Measurements from ENCODE around the gene MT1A.
"Not testable (repeated sequence)": the region's sequence is repeated elsewhere in the genome, so short reads cannot be mapped to it uniquely, and the experiment has no call there.

The MT1A gene

DNA sequence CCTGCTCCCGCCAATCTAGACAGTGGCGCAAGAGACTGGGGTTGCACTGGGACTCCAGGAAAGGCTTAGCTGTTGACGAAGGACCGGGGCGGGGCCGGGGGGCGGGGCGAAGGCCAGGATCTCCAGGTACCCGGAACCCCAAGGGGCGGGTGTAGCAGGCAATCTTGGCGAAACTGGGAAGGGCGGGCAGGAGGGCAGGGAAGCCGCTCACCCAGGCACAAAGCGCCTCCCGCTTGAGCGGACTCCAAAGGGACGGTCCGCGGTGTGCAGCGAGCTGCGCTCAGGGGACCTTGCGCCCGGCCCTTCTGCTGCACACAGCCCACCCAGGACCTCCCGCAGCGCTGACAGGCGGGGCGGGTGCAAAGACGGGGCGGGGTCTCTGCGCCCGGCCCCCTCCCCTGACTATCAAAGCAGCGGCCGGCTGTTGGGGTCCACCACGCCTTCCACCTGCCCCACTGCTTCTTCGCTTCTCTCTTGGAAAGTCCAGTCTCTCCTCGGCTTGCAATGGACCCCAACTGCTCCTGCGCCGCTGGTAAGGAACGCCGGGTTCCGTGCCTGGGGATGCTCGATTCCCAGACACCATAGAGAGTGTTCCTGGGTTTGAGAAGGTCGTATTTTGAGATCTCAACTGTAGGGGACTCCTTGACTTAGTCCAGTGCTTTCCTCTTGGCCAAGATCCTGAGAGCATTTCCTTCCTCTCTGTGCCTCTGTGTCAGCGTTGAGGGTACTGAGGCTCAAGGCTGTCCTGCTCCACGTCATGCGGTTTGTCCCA lies 19.3 kb downstream of the MT1A start, which contains the start of gene MT1F:
Gene MT1F, plus strand, starts transcription at position 405 of the 772 bp plus-strand sequence. Its CDS starts 100 bp downstream, at position 505.
- DNase-seq (ENCODE audit: low spot score), result peak; percentile 62

DNA sequence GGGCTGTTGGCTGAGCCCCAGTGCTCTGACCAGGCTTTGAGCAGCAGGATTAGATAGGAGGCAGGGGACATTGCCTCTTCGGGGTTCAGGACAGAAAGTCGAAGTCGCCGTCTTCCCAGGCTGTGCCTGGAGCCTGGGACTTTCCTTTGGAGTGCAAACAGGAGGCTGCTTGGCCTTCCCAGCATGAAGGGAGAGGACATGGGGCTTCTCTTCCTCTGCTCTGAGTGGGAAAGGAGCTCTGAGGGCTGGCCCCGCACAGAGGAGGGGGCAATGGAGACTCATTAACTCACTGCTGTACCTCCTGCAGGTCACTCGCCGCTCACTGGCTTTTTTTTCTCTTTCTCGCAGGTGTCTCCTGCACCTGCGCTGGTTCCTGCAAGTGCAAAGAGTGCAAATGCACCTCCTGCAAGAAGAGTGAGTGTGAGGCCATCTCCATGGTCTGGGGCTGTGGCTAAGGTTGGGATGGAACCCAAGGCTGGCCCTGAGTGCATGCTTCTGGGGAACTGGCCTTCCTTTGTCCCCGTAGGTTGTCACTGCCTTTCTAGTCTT lies 19.9 kb downstream of the MT1A start:
- DNase-seq (ENCODE audit: low spot score), result no peak

DNA sequence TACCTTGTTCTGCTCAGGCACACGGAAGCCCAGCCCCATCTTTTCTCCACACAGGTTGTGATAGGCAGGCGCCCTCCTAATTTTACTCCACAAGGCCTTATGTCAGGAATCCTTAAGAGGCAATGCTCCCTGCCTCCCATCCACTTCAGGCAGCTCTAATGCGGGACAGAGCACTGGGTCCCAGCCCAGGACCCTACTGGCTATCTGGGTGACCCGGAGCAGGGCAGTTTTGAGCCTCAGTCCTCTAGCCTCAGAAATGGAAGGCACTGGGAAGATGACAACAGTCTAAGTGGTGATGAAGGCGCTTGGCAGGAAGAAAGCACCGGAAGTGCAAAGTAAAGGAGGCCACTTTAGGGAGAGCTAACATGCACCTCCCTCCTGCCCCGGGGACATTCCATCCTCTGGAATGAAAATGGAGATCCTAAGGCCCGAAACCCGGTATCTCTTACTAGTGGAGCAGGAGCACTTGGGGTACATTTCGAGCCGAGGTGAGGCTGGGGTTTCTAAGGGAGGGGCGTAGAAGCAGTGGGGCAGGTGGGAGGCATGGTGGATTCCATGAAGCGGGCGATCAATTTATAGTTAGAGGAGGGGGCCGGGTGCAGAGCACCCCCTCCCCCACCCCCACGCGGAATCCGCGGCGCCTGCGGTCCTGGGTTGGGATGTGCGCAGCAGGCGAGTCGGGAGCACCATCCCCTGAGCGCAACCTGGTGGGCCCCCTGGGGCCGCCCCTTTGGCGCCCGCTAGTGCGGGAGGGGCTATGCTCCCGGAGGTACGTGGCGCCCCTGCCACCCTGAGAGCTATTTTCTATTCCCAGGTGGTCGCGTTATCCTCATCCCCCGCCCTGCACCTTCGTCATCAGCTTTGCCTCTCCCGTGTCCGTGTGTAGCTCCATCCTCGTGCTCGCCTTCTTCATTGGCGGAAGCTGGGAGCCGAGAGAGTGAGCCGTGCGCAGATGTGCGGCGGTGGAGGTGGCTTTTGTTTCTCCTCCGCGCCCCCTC lies 24.2 kb downstream of the MT1A start:
- DNase-seq (ENCODE audit: low spot score), result no peak

DNA sequence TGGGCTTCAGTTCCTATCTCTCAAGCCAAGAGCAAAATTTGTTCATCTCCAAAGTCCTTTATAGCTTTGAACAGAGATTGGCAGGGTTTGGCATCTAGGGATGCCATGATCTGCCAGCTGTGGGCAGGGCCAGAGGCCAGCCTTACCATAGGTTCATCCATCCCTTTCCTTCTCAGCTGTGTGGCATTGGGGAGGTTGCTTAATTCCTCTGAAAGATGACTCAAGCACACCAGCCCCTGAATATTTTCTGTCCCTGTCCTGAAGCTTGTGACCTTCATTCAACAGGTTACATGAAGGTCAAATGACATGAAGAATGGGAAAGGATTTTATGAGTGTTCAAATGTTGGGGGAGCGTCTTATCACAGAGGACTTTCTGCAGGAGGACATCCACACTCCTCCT lies 26.0 kb downstream of the MT1A start:
- DNase-seq (ENCODE audit: low spot score), result no peak

DNA sequence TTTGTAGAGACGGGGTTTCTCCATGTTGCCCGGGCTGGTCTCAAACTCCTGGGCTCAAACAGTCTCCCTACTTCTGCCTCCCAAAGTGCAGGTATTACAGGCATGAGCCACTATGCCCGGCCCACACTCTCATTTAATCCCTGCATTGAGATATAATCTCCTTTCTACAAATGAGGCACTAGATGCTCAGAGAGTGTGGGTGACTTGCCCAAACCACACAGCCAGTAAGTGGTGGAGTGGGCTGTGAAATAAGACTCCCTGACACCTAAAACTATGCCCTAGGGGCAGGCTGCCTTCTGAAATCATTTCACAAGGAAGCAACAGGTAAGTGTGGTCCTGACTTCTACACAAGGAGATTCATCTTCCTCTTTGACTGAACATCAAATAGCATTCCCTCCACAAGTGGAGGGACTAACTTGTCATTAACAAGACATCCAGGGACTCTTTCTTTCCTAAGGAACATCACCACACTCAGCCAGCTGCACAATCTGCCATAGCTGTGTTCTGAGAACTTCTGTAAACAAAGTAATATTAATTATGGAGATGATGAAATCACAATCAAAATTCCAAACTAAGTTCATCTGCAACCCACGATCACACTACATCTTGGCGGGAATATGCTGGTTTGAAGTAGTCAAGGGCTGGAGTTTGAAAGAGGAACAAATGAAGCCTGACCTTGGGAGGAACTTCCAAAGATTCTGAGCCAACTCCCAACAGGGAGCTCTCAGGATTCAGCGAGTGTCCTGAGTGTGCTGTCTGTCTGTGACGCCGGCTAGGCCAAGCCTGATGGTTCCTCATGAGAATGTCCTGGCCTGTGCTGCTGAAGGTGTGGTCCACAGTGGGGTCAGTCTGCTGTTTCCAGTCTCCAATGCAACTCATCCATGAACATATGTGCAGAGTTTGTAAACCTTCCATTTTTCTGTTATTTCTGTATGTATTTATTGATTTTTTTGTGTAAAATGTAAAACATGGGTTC lies 27.1 kb downstream of the MT1A start:
- not testable (repeated sequence) for DNase-seq (ENCODE audit: low spot score)

DNA sequence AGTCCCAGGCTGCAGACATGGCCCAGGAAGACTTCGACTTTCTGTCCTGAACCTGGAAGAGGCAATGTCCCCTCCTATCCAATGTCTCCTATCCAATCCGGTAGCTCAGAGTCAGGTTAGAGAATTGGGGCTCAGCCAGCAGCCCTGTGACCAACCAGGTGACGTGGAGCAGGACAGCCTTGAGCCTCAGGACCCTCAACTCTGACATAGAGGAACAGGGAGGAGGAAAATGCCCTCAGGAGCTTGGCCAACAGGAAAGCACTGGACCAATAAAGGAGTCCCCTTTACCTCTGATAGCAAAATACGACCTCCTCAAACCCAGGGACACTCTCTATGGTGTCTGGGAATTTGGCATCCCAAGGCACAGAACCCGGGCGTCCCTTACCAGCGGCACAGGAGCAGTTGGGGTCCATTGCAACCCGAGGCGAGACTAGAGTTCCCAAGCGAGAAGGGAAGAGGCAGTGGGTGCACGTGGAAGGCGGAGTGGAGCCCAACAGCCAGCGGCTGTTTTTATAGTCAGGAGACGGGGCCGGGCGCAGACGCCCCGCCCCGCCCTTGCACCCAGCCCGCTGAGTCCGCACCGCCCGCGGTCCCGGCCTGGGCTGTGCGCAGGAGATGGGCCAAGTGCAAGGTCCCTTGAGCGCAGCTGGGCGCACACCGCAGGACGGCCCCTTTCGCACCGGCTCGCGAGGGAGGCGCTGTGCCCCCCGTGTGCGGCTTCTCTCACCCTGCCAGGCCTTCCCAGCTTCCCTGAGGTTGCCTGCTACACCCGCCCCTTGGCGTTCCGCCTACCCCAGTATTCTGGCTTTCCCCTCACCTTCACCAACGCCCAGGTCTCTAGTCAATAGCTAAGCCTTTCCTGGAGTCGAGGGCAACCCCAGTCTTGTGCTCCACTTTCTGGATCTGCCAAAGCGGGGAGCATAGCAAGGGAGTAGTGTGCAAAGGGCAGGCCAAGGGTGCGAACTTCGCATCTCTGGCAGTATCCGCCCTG lies 29.4 kb downstream of the MT1A start, which contains the start of gene MT1G:
Gene MT1G, minus strand, starts transcription at position 485 of the 991 bp plus-strand sequence. Its CDS starts 72 bp downstream, at position 413.
- no peak for DNase-seq (ENCODE audit: low spot score)

DNA sequence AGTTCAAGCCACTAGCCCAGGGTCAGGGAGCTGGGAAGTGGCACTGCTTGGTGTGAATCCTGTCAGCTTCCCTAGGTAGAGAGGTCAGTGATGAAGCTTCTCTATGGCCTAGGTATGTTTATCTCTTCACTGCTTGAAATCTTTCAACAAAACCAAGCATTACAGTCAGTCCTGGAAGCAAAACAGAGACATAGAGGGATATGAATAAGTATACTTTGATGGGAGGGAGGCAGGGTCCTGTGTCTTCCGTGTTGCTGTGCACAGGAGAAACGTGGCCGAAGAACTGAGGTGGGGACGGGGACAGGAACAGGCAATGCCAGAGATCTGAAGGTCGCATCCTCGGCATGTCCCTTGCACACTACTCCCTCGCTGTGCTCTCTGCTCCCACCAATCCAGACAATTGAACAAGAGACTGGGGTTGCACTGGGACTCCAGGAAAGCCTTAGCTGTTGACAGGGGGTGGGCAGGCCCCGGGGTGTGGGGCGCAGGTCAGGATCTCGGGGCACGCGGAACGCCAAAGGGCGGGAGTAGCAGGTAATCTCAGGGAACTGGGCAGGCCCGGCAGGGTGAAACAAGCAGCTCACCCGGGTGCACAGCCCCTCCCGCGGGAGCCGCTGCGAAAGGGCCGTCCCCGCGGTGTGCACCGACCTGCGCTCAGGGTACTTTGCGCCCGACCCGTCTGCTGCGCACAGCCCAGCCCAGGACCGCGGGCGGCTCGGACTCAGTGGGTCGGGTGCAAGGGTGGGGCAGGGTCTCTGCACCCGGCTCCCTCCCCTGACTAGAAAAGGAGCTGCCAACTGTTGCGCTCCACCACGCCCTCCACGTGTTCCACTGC lies 30.8 kb downstream of the MT1A start, which contains the start of gene MT1H:
Gene MT1H, plus strand, starts transcription at position 810 of the 835 bp plus-strand sequence. CDS start 71 bp downstream, outside the sequence.
- no peak for DNase-seq (ENCODE audit: low spot score)

DNA sequence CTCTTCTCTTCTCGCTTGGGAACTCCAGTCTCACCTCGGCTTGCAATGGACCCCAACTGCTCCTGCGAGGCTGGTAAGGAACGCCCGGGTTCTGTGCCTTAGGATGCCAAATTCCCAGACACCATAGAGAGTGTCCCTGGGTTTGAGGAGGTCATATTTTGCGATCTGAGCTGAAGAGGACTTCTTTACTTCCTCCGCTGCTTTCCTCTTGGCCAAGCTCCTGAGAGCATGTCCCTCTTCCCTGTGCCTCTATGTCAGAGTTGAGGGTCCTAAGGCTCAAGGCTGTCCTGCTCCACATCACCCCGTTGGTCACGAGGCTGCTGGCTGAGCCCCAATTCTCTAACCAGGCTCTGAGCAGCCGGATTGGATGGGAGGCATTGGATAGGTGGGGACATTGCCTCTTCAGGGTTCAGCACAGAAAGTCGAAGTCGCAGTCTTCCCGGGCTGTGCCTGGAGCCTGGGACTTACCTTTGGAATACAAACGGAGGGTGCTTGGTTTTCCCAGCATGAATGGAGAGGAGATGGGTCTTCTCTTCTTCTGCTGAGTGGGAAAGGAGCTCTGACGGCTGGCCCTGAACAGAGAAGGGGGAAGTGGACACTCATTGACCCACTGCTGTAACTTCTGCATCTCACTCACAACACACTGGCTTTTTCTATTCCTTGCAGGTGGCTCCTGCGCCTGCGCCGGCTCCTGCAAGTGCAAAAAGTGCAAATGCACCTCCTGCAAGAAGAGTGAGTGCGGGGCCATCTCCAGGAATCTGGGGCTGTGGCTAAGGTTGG lies 31.6 kb downstream of the MT1A start:
- DNase-seq (ENCODE audit: low spot score), result no peak

DNA sequence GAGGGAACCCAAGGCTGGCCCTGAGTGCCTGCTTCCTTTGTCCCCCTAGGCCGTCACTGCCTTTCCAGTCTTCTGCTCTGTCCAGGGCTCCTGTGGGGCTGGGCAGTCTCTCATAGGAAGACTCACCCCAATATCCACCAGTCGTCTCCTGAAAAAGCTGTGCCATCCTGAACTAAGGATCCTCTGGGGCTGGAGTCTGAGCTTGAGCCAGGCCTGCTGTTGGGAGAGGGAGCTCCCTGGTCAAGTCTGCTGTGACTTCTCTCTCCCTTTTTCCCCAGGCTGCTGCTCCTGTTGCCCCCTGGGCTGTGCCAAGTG lies 32.1 kb downstream of the MT1A start:
- no peak for DNase-seq (ENCODE audit: low spot score)

DNA sequence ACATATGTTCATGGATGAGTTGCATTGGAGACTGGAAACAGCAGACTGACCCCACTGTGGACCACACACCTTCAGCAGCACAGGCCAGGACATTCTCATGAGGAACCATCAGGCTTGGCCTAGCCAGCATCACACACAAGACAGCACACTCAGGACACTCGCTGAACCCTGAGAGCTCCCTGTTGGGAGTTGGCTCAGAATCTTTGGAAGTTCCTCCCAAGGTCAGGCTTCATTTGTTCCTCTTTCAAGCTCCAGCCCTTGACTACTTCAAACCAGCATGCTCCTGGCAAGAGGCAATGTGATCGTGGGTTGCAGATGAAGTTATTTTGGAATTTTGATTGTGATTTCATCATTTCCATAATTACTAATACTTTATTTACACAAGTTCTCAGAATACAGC lies 33.2 kb downstream of the MT1A start:
- DNase-seq (ENCODE audit: low spot score), result not testable (repeated sequence)

DNA sequence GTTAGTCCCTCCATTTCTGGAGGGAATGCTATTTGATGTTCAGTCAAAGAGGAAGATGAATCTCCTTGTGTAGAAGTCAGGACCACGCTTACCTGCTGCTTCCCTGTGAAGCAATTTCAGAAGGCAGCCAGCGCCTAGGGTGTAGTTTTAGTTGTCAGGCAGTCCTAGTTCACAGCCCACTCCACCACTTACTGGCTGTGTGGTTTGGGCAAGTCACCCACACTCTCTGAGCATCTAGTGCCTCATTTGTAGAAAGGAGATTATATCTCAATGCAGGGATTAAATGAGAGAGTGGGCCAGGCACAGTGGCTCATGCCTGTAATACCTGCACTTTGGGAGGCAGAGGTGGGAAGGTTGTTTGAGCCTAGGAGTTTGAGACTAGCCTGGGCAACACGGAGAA lies 33.7 kb downstream of the MT1A start:
- not testable (repeated sequence) for DNase-seq (ENCODE audit: low spot score)

DNA sequence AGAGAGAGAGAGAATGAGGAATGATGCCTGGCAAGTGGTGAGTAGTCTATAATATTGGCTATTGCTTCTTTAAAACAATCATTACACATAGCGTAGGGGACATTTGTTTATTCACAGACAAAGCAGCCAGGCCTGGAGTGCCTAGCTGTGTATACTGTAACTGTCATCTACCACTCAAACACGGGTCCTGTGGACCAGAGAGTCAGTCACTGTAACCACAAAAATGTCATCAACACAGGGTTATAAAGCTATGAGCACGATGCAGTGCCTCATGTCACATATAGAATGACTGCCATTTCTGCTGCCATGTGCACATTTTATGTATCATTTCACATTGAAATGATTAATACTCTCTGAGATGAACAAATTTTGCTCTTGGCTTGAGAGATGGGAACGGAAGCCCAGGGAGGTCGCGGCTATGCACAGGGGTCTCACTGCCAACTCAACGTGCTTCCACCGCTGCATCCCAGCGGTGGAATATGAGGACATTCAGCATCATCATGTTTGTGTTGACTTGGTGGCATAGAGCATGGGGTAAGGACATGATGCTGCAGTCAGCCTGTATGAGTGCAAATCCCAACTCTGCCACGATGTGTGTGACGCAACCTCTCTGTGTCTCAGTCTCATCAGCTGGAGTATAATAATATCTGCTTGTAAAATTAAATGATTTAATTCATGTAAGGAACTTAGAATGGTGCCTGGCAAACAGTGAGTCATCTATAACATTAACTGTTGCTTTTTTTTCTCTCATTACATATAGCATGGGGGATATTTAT lies 34.5 kb downstream of the MT1A start:
- DNase-seq (ENCODE audit: low spot score), result no peak

DNA sequence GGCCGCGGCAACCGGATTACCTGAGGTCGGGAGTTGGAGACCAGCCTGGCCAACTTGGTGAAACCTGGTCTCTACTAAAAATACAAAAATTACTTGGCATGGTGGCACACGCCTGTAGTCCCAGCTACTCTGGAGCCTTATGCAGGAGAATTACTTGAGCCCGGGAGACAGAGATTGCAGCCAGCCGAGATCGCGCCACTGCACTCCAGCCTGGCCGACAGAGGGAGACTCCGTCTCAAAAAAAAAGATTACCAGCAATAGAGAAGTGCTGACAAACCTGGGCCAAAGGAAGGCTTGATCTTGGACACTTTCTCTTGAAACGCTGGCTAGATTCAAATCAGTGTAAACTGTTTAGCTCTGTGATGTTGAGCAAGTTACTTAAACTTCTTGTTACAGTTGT lies 35.5 kb downstream of the MT1A start:
- DNase-seq (ENCODE audit: low spot score), result no peak

DNA sequence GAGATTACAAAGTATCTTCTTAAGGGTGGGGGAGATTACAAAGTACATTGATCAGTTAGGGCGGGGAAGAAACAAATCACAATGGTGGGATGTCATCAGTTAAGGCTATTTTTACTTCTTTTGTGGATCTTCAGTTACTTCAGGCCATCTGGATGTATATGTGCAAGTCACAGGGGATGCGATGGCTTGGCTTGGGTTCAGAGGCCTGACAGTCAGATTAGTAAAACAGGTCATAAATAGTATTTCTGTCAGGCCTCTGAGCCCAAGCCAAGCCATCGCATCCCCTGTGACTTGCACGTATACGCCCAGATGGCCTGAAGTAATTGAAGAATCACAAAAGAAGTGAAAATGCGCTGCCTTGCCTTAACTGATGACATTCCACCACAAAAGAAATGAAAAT lies 36.1 kb downstream of the MT1A start:
- DNase-seq (ENCODE audit: low spot score), result not testable (repeated sequence)

DNA sequence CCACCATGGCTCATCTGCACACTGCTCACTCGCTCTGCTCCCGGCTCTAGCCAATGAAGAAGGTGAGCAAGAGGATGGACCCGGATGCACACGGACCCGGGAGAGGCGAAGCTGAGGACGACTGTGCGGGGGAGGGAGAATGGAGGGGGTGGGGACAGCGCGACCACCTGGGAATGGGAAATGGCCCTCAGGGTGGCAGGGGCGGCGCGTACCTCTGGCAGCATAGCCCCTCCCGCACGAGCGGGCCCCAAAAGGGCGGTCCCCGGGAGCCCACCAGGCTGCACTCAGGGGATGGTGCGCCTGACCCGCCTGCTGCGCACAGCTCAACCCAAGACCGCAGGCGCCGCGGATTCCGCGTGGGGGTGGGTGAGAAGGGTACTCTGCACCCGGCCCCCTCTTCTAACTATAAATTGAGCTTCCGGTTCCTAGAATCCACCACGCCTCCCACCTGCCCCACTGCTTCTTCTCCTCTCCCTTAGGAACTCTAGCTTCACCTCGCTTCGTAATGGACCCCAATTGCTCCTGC lies 37.3 kb downstream of the MT1A start:
- no peak for DNase-seq (ENCODE audit: low spot score)

DNA sequence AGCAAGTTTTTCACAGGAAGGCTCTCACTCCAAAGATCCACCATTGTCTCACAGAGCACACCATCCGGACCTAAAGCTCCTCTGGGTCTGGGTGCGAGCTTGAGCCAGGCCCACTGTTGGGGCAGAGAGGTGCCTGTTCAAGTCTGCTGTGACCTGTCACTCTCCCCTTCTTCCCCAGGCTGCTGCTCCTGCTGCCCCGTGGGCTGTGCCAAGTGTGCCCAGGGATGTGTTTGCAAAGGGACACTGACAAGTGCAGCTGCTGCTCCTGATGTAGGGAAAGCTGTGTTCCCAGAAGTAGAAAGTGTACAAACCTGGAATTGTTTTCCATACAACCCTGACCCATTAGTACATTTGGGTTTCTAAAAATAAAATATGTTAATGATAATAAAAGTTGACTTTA lies 39.0 kb downstream of the MT1A start:
- DNase-seq (ENCODE audit: low spot score), result no peak

DNA sequence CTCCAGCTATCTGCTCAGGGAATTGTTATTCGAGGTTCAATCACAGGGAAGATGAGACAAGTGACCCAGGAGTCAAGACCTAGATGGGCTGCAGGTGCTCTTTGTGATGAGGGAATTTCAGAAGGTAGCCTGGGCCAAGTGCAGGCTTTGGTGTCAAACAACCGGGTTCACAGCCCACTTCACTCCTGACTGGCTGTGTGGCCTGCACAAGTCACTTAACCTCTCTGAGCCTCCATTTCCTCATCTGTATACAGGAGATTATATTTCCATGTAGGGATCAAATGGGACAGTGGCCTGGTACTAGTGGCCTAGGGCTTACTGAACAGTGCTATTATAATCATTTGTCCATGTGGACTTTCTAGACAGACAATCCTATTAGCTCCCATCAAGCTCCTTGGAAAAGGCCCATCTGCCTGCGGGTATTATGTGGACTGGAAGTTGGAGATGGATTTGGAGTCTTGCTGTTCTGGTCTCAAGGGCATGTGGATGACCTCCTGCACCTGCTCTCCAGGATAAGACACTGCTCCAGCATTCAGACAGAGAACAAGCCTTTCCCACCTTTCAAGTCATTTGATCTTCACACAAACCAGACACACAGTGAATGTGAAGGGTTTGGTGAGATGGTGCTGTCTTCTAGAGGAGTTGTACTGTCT lies 40.7 kb downstream of the MT1A start:
- DNase-seq (ENCODE audit: low spot score), result no peak
